Loucy (cell line): ENCODE data around the gene PPIG.

Source experiments
- EZH2phosphoT487 ChIP-seq: fragments of 200-600 bp; IDR thresholded peaks from 2 replicates; pipeline ENCODE4 v1.6.1; 2018; ENCODE audit warnings: antibody characterized with exemption, mild to moderate bottlenecking, moderate library complexity, borderline replicate concordance
- TF ChIP-seq, protein P1 (sequence below): fragments of 200-600 bp; sonication (generic); conservative IDR thresholded peaks from 2 replicates; pipeline ENCODE4 v1.5.1; 2014; ENCODE audit warnings: mild to moderate bottlenecking, antibody characterized with exemption, low read length

- TF ChIP-seq, protein P1, sequence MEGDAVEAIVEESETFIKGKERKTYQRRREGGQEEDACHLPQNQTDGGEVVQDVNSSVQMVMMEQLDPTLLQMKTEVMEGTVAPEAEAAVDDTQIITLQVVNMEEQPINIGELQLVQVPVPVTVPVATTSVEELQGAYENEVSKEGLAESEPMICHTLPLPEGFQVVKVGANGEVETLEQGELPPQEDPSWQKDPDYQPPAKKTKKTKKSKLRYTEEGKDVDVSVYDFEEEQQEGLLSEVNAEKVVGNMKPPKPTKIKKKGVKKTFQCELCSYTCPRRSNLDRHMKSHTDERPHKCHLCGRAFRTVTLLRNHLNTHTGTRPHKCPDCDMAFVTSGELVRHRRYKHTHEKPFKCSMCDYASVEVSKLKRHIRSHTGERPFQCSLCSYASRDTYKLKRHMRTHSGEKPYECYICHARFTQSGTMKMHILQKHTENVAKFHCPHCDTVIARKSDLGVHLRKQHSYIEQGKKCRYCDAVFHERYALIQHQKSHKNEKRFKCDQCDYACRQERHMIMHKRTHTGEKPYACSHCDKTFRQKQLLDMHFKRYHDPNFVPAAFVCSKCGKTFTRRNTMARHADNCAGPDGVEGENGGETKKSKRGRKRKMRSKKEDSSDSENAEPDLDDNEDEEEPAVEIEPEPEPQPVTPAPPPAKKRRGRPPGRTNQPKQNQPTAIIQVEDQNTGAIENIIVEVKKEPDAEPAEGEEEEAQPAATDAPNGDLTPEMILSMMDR: no peak
- TF ChIP-seq EZH2phosphoT487: no peak
Measured at GRCh38 chr2:169542433-169542832, 41.7 kb upstream of the PPIG start.
